ENCODE results near the gene KCNK4. TPM values are rescaled to one million over a fixed set of nuclear protein-coding genes. Genes with fewer than 3 reads are reported as not detected.
"Not testable (repeated sequence)": the region's sequence is repeated elsewhere in the genome, so short reads cannot be mapped to it uniquely, and the experiment has no call there.

Gene KCNK4
- total RNA-seq, 1 donor from 2014 or later = 0.47 TPM

DNA sequence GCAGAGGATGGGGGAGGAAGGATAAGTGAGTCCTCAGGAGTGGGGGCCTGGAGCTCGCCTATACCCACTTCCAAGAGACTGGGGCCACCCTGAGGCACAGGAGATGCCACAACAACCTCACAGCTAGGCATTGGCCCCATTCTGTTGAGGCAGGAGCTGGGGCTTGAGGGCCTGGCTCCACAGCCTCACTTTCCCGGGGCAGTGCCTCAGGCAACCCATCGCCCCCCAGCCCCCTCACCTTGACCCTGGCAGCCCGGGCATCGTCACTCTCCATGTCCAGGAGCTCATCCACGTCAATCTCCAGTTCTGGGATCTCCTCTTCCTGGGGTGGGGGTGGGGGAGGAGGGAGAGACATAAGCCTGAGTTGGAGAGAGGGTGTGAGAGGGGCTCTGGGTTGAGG is 46.1 kb upstream of the KCNK4 start:
- Mint-ChIP-seq H3K9me3 (ENCODE audit: unreplicated experiment) (peaks cover 18% of the 10 kb centered on the region), H3K4me1 (ENCODE audit: low read depth, unreplicated experiment) (peaks cover 9% of the 10 kb centered on the region), H3K4me3 (ENCODE audit: unreplicated experiment) (peak overlapping the region; percentile 88), H3K27me3 (ENCODE audit: unreplicated experiment) (peaks cover 11% of the 10 kb centered on the region), H3K27ac (ENCODE audit: unreplicated experiment) (no peak overlapping the region), H3K36me3 (ENCODE audit: unreplicated experiment) (no peaks in the 10 kb centered on the region)
- no peak for DNase-seq
- TF ChIP-seq CTCF (IDR thresholded peaks at IDR 0.05; ENCODE audit: partially characterized antibody, unreplicated experiment) = no peak

DNA sequence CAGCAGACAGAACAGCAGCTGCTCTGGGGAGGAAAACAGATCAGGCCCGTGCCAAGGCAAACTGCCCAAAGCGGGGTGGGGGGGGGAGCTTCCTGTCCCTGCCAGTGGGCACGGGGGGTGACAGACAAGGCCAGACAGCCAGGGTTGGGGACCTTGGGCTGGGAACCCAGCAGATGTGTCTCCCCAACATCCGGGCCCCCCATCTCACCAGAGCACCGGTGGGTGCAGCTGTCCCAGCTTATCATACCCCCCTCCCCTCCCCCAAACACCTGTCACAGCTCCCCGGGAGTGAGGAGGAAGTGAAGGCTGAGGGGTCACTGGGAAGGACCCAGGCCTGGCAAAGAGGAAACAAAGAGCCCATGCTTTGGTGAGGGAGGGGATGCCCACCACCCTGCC is 45.7 kb upstream of the KCNK4 start:
- no peak for TF ChIP-seq CTCF (IDR thresholded peaks at IDR 0.05; ENCODE audit: partially characterized antibody, unreplicated experiment)
- Mint-ChIP-seq H3K27ac (ENCODE audit: unreplicated experiment) (peak overlapping the region; percentile 77), H3K36me3 (ENCODE audit: unreplicated experiment) (no peaks in the 10 kb centered on the region), H3K9me3 (ENCODE audit: unreplicated experiment) (peaks cover 19% of the 10 kb centered on the region), H3K27me3 (ENCODE audit: unreplicated experiment) (peaks cover 7% of the 10 kb centered on the region), H3K4me3 (ENCODE audit: unreplicated experiment) (peak overlapping the region; percentile 88), H3K4me1 (ENCODE audit: low read depth, unreplicated experiment) (peaks cover 8% of the 10 kb centered on the region)
- DNase-seq = no peak

GRCh38 chr11:64245797-64246620 is 45.1 kb upstream of the KCNK4 start:
- H3K4me1 Mint-ChIP-seq (ENCODE audit: low read depth, unreplicated experiment) = peaks cover 7% of the 10 kb centered on the region
- H3K9me3 Mint-ChIP-seq (ENCODE audit: unreplicated experiment) = peaks cover 19% of the 10 kb centered on the region
- H3K4me3 Mint-ChIP-seq (ENCODE audit: unreplicated experiment) = peak overlapping the region; percentile 88
- DNase-seq = peak; percentile 70
- TF ChIP-seq CTCF (IDR thresholded peaks at IDR 0.05; ENCODE audit: partially characterized antibody, unreplicated experiment) = no peak
- peak overlapping the region; percentile 77 for H3K27ac Mint-ChIP-seq (ENCODE audit: unreplicated experiment)
- H3K36me3 Mint-ChIP-seq (ENCODE audit: unreplicated experiment) = no peaks in the 10 kb centered on the region
- peaks cover 6% of the 10 kb centered on the region for H3K27me3 Mint-ChIP-seq (ENCODE audit: unreplicated experiment)

DNA sequence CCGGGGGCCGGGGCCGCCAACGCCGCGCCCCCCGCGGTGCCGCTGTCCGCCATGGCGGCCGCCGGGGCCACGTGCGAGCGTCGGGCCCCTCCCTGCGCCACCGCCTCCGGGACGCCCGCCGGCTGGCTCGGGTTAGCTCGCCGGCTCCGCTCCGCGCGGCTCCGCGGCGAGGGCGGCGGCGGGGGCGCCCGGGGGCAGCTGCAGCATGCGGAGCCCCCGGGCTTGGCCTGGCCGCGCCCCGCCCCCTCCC is 44.6 kb upstream of the KCNK4 start:
- H3K27ac Mint-ChIP-seq (ENCODE audit: unreplicated experiment); H3K27me3 Mint-ChIP-seq (ENCODE audit: unreplicated experiment); H3K4me1 Mint-ChIP-seq (ENCODE audit: low read depth, unreplicated experiment); H3K36me3 Mint-ChIP-seq (ENCODE audit: unreplicated experiment); DNase-seq; H3K4me3 Mint-ChIP-seq (ENCODE audit: unreplicated experiment): not testable (repeated sequence)
- peaks cover 19% of the 10 kb centered on the region for H3K9me3 Mint-ChIP-seq (ENCODE audit: unreplicated experiment)

DNA sequence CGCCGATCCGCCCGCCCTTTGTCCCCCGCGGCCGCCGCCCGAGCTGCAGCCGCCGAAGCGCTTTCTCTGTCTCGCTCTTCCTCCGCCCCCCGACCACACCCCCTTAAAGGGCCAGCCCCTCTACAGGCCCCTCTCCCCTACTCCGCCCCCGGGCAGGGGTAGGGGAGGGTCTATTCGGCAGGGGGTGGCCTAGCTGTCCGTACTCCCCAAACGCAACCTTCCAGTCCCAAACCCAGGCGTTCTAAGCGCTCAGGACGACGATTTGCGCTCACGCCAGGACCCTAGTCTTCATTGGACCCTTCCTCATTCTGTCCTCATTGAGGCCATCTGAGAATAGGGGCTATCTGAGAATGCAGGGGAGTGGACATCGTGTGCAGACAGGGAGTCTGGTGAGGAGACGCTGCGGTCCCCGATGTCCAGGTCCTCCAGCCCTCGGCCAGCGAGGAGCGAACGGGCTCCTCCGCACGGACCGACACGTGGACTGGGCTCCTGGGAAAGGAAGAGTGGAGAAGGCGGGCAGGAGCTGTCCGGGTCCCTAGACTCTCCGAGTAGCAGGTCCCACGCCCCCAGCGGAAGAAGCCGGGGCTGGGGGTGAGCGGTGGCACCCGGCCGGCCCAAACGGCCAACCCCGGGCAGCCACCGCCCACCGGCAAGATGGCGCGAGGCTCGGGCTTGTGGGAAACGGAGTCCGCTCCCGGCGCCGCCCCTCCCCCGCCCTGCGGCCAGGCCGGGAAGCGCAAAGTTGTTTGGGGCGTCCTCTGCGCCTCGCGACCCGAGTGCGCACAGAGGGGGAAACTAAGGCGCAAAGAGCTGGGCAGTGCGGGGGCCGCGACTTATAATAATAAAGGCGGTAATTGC is 44.0 kb upstream of the KCNK4 start, which contains the start of gene PPP1R14B:
Gene PPP1R14B (minus strand): TSS at position 73 of the 858 bp plus-strand sequence. CDS start 270 bp downstream, outside the sequence.
- peak; percentile 93 for DNase-seq
- no peaks in the 10 kb centered on the region for H3K36me3 Mint-ChIP-seq (ENCODE audit: unreplicated experiment)
- H3K4me1 Mint-ChIP-seq (ENCODE audit: low read depth, unreplicated experiment) = peaks cover 7% of the 10 kb centered on the region
- peak; percentile 38 for TF ChIP-seq CTCF (IDR thresholded peaks at IDR 0.05; ENCODE audit: partially characterized antibody, unreplicated experiment)
- H3K27ac Mint-ChIP-seq (ENCODE audit: unreplicated experiment) = peak within 1 kb of the TSS; percentile 94
- peaks cover 19% of the 10 kb centered on the region for H3K9me3 Mint-ChIP-seq (ENCODE audit: unreplicated experiment)
- H3K4me3 Mint-ChIP-seq (ENCODE audit: unreplicated experiment) = peak within 1 kb of the TSS; percentile 95
- H3K27me3 Mint-ChIP-seq (ENCODE audit: unreplicated experiment) = peaks cover 10% of the 10 kb centered on the region
